Anterior cingulate cortex (tissue), 58 donors: ENCODE results near the gene CCDC191.
A peak's percentile ranks its signal among the peaks of the same experiment; 100 is the strongest.

Experiments
- DNase-seq, 58 donors: peaks; one replicate each; lab custom pipeline; 2025; lab: John Stamatoyannopoulos, UW

The CCDC191 gene

GRCh38 chr3:113977822-113978221 lies 78.5 kb downstream of the CCDC191 start:
- no peak for DNase-seq

- peak in 2 of 58 donors; percentile 16 to 25 for DNase-seq
Observed at GRCh38 chr3:113968986-113969385, 87.3 kb downstream of the CCDC191 start.

GRCh38 chr3:113966172-113966571 lies 90.2 kb downstream of the CCDC191 start:
- DNase-seq = no peak

- no peak for DNase-seq
Observed at GRCh38 chr3:113963879-113964278, 92.4 kb downstream of the CCDC191 start.

- DNase-seq = peak in 13 of 58 donors; percentile 3 to 33 (median 11)
Observed at GRCh38 chr3:113954091-113954685, 102.1 kb downstream of the CCDC191 start.

GRCh38 chr3:113953677-113954076 lies 102.6 kb downstream of the CCDC191 start:
- no peak for DNase-seq

- no peak for DNase-seq
Observed at GRCh38 chr3:113952921-113953320, 103.4 kb downstream of the CCDC191 start.

GRCh38 chr3:113948015-113948917 lies 108.1 kb downstream of the CCDC191 start:
- DNase-seq = peak in 21 of 58 donors; percentile 7 to 70 (median 30)

GRCh38 chr3:113947372-113948014 lies 108.8 kb downstream of the CCDC191 start, which contains the start of gene ZDHHC23:
Gene ZDHHC23, plus strand, starts transcription at chr3:113948013. Its CDS starts 790 bp downstream, at chr3:113948803.
- peak in 43 of 58 donors; percentile 10 to 78 (median 42) for DNase-seq

- no peak for DNase-seq
Observed at GRCh38 chr3:113946831-113947230, 109.5 kb downstream of the CCDC191 start.

GRCh38 chr3:113927556-113927955 lies 128.8 kb downstream of the CCDC191 start:
- no peak for DNase-seq

GRCh38 chr3:113914646-113915045 lies 141.7 kb downstream of the CCDC191 start:
- DNase-seq = no peak
